Heart left ventricle (tissue), 13 donors: ENCODE data around the gene RGSL1.

Source experiments
- POLR2A ChIP-seq, 2 donors: fragments of 450-650 bp; IDR thresholded peaks; one replicate each; pipeline ENCODE4 v1.6.1; 2017; ENCODE audit warnings: antibody characterized with exemption in 2 of 2, mild to moderate bottlenecking in 2 of 2, moderate library complexity in 2 of 2
- TF ChIP-seq, protein P1 (sequence below), 12 donors: fragments of 200-600 bp; sonication (generic) in 4 of 12; IDR thresholded peaks; one replicate each; pipeline versions ENCODE4 v1.5.0 to v1.8.0; 2018 to 2022; ENCODE audit warnings: antibody characterized with exemption in 12 of 12, mild to moderate bottlenecking in 5 of 12
- donor health status: ischemic (EF 13 %, LVEDD 7.1; RV severe dilation, severe dysfunction).
- donor health status: DM: no; HTN: yes; CAD: no.
- donor health status: DM: no; HTN: no; CAD: no.
- donor health status: ischemic (EF 25% LVEDD 6.9; RV normal size, moderate dysfunction).
- donor health status: ischemic (EF 25% LVEDD 5.7; RV mildly dilated, moderate dysfunction).
- donor health status: ischemic (EF 35%, LVEDD 5.7; RV mildly dilated, moderate dysfunction).
- donor health status: nonischemic (EF 11% LVEDD 7.7; RV severe dilation, severe dysfunction).
- donor health status: DM: yes; HTN: yes; CAD: no.
- donor health status: PGD.
- donor health status: ischemic (EF 29% LVEDD 5.4; RV normal size, mild dysfunction).
- donor health status: nonischemic (EF 23%, LVEDD 6.1; RV moderate dilation, normal function).

- TF ChIP-seq, protein P1, sequence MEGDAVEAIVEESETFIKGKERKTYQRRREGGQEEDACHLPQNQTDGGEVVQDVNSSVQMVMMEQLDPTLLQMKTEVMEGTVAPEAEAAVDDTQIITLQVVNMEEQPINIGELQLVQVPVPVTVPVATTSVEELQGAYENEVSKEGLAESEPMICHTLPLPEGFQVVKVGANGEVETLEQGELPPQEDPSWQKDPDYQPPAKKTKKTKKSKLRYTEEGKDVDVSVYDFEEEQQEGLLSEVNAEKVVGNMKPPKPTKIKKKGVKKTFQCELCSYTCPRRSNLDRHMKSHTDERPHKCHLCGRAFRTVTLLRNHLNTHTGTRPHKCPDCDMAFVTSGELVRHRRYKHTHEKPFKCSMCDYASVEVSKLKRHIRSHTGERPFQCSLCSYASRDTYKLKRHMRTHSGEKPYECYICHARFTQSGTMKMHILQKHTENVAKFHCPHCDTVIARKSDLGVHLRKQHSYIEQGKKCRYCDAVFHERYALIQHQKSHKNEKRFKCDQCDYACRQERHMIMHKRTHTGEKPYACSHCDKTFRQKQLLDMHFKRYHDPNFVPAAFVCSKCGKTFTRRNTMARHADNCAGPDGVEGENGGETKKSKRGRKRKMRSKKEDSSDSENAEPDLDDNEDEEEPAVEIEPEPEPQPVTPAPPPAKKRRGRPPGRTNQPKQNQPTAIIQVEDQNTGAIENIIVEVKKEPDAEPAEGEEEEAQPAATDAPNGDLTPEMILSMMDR (IDR thresholded peaks at IDR 0.05), result no peak
- no peak for TF ChIP-seq POLR2A (IDR thresholded peaks at IDR 0.05)
Measured at GRCh38 chr1:182453631-182454030, 3.7 kb downstream of the RGSL1 start.
